SK-N-SH (cell line): ENCODE measurements around the gene TBC1D10B.

Source experiments
- EP300 ChIP-seq, 2 experiments: IDR thresholded peaks; 2 replicates each; pipeline versions ENCODE4 v1.4.0 to v1.6.1; 2012; ENCODE audit warnings: borderline replicate concordance in 1 of 2, low read depth in 1 of 2, low read length in 1 of 2
- JUND ChIP-seq: IDR thresholded peaks from 2 replicates; pipeline ENCODE4 v1.4.0; 2012
- POLR2AphosphoS5 ChIP-seq: IDR thresholded peaks from 2 replicates; pipeline ENCODE4 v1.6.1; 2012; ENCODE audit warnings: low read depth, low read length
- SIN3A ChIP-seq: IDR thresholded peaks from 2 replicates; pipeline ENCODE4 v1.6.1; 2012; ENCODE audit warnings: low read depth, mild to moderate bottlenecking, low read length, moderate library complexity, borderline replicate concordance
- TAF1 ChIP-seq: IDR thresholded peaks from 2 replicates; pipeline ENCODE4 v1.6.1; 2012; ENCODE audit warnings: low read depth, mild to moderate bottlenecking, low read length, moderate library complexity, borderline replicate concordance
- TCF12 ChIP-seq: IDR thresholded peaks from 2 replicates; pipeline ENCODE4 v1.4.0; 2012
- TF ChIP-seq, protein P1 (sequence below): fragments of 200-600 bp; sonication (generic); IDR thresholded peaks from 2 replicates; pipeline ENCODE4 v1.6.1; 2017; ENCODE audit warnings: antibody characterized with exemption, mild to moderate bottlenecking, moderate library complexity
- TF ChIP-seq, protein P2 (sequence below): IDR thresholded peaks from 2 replicates; pipeline ENCODE4 v1.6.1; 2012; ENCODE audit warnings: mild to moderate bottlenecking, low read depth, low read length, moderate library complexity

- TF ChIP-seq, protein P1, sequence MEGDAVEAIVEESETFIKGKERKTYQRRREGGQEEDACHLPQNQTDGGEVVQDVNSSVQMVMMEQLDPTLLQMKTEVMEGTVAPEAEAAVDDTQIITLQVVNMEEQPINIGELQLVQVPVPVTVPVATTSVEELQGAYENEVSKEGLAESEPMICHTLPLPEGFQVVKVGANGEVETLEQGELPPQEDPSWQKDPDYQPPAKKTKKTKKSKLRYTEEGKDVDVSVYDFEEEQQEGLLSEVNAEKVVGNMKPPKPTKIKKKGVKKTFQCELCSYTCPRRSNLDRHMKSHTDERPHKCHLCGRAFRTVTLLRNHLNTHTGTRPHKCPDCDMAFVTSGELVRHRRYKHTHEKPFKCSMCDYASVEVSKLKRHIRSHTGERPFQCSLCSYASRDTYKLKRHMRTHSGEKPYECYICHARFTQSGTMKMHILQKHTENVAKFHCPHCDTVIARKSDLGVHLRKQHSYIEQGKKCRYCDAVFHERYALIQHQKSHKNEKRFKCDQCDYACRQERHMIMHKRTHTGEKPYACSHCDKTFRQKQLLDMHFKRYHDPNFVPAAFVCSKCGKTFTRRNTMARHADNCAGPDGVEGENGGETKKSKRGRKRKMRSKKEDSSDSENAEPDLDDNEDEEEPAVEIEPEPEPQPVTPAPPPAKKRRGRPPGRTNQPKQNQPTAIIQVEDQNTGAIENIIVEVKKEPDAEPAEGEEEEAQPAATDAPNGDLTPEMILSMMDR: no peak
- TF ChIP-seq JUND: no peak
- no peak for TF ChIP-seq SIN3A
- TF ChIP-seq, protein P2, sequence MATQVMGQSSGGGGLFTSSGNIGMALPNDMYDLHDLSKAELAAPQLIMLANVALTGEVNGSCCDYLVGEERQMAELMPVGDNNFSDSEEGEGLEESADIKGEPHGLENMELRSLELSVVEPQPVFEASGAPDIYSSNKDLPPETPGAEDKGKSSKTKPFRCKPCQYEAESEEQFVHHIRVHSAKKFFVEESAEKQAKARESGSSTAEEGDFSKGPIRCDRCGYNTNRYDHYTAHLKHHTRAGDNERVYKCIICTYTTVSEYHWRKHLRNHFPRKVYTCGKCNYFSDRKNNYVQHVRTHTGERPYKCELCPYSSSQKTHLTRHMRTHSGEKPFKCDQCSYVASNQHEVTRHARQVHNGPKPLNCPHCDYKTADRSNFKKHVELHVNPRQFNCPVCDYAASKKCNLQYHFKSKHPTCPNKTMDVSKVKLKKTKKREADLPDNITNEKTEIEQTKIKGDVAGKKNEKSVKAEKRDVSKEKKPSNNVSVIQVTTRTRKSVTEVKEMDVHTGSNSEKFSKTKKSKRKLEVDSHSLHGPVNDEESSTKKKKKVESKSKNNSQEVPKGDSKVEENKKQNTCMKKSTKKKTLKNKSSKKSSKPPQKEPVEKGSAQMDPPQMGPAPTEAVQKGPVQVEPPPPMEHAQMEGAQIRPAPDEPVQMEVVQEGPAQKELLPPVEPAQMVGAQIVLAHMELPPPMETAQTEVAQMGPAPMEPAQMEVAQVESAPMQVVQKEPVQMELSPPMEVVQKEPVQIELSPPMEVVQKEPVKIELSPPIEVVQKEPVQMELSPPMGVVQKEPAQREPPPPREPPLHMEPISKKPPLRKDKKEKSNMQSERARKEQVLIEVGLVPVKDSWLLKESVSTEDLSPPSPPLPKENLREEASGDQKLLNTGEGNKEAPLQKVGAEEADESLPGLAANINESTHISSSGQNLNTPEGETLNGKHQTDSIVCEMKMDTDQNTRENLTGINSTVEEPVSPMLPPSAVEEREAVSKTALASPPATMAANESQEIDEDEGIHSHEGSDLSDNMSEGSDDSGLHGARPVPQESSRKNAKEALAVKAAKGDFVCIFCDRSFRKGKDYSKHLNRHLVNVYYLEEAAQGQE: no peak
- no peak for TF ChIP-seq TAF1
- peak; percentile 28; the same call in 1 of the 2 replicates for TF ChIP-seq POLR2AphosphoS5
- TF ChIP-seq TCF12: no peak
- no peak for TF ChIP-seq EP300 (IDR thresholded peaks at IDR 0.05; ENCODE audit: borderline replicate concordance in 1 of 2, low read depth in 1 of 2, low read length in 1 of 2)
These were observed 12.0 kb upstream of the TBC1D10B start, which contains the start of gene SEPTIN1 for GRCh38 chr16:30382111-30382881.
